ENCODE measurements around the gene CA12.
"Not testable (repeated sequence)": the region's sequence is repeated elsewhere in the genome, so short reads cannot be mapped to it uniquely, and the experiment has no call there.

CA12 gene

DNA sequence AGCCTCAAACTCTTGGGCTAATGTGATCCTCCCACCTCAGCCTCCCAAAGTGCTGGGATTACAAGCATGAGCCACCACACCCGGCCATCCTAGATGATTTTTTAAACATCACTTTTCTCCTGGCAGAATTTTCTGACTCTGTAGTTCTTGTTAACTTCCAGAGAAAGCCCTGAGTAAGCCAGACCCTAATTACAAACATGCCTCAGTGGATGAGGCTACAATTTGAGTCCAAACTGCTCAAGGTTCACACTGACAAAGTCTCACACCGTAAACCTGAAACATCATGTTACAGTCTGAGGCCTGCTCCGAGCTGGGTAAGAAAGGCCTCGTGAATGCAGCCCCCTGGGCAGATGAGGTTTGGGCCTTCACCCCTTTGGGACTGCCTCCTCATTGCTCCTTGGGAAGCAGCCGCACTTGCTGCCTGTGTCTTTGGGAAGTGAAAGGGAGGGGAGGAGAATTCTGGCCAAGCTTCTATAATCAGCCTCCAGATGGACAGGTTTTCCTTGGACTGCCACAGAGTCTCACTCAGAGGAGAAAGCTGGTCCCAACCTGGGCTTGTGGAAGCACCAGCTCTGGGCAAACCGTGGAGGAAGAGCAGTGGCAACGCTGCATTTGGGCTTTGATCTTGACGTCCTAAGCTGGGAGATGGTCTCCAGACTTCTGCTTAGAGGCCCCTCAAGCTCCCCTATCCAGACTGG, 46.0 kb downstream of the CA12 start:
- DNase-seq (ENCODE audit: low spot score), result no peak

DNA sequence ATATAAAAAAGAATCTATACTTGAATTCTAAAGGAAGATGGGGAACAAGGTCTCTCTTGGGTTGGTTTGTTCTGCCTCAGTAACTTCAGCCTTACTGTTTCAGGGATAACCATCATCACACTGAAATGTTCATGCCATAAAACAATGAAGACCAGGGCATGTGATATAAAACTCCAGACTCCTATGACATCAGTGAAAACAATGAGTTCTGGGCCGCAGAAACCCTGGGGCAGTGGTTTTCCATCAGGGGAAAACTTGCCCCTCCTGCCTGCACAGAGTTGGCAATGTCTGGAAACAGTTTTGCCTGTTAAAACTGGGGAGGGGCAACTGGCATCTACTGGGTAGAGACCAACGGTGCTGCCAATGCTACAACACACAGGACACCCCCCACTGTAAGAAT, 46.8 kb downstream of the CA12 start:
- no peak for DNase-seq (ENCODE audit: low spot score)

GRCh38 chr15:63332367-63333124, 49.1 kb downstream of the CA12 start:
- DNase-seq (ENCODE audit: low spot score), result no peak

- no peak for DNase-seq (ENCODE audit: low spot score)
Observed at GRCh38 chr15:63331456-63331855, 50.2 kb downstream of the CA12 start.

GRCh38 chr15:63330926-63331325, 50.7 kb downstream of the CA12 start:
- no peak for DNase-seq (ENCODE audit: low spot score)

GRCh38 chr15:63329567-63330350, 51.9 kb downstream of the CA12 start:
- no peak for DNase-seq (ENCODE audit: low spot score)

DNA sequence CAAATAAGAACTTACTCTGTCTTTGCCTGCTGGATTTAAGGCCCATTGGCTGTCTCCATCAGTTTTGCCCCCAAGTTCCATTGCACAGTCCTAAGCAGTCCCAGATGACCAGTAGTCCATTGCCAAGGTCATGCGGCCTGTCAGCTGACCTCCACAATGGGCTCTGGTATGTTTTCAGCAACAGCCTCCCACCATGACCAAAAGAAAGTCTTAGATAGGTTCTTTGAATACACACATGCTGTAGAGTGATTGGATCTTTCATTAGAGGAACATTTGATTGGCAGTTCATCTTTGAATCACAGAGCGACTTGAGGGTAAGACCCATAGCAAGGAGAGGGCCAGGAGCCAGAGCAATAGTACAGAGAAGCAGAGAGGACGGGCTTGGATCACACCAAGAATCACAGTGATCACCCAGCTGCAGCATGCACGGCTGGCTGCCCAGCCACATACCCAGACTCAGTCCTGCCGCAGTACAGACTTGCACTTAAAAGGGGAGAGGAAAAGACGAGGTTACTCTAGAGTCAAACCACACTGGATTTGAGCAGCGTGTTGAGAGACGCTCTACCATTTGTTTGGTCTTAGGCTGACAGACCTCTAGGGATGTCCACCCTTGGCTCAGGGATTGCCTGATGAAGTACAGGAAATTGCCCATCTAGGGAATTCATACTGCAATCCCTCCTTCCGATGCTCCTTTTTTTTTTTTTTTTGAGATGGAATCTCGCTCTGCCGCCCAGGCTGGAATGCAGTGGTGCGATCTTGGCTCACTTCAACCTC, 53.8 kb downstream of the CA12 start:
- DNase-seq (ENCODE audit: low spot score), result no peak

DNA sequence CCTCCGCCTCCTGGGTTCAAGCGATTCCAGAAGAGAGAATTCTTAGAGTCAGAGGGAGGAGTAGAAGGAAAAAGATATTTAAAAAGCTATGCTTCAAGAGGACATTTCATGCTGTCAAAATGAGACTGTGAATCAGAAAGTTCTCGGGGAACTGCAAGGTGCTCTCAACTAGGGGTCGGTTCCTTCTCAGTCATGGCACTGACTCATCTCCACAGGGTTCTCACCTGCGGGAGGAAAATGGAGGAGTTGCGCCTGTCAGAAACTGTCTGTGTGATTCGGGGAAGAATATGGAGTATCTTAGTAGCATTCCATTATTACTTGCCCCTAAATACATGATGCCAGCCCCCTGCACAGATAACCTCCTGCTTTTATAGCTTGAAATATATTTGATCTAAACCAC, 56.9 kb downstream of the CA12 start:
- DNase-seq (ENCODE audit: low spot score), result no peak

GRCh38 chr15:63323798-63324563, 57.7 kb downstream of the CA12 start:
- no peak for DNase-seq (ENCODE audit: low spot score)

- DNase-seq (ENCODE audit: low spot score), result no peak
Observed at GRCh38 chr15:63322541-63322940, 59.1 kb downstream of the CA12 start.

DNA sequence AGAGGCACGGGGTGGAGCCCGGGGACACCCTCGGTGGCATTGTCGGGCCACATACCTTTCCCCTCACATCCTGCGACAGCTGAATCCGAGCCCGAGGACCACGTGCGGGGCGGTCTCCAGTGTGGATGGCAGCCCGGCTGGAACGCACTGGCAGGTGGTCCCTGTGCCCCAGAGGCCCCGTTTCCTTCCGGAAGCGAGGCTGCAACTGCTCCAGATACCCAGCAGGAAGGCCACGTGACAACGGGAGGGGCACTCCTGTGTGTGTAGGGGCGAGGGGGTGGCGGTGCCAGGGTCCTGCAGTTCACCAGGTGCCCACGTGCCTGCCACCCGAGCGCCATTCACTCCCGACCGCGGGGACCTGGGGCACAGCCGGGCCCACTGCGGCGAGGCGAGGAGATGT, 60.2 kb downstream of the CA12 start:
- DNase-seq (ENCODE audit: low spot score), result no peak

GRCh38 chr15:63320981-63321380, 60.7 kb downstream of the CA12 start:
- DNase-seq (ENCODE audit: low spot score), result not testable (repeated sequence)

DNA sequence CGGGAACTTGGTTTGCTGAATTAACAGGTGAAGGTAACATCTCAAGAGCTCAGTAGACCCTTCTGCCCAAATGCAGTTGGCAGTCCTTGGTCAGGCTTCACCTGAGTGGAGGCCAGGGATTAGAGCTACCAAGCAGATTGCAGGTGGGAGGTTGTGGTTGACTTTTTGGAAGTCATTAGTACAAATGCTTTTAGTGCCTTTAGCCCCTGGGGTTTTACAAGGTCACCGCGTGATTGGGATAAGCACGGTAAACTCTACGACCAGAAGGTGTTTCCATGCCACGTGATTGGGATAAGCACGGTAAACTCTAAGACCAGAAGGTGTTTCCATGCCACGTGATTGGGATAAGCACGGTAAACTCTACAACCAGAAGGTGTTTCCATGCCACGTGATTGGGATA, 61.2 kb downstream of the CA12 start:
- not testable (repeated sequence) for DNase-seq (ENCODE audit: low spot score)

DNA sequence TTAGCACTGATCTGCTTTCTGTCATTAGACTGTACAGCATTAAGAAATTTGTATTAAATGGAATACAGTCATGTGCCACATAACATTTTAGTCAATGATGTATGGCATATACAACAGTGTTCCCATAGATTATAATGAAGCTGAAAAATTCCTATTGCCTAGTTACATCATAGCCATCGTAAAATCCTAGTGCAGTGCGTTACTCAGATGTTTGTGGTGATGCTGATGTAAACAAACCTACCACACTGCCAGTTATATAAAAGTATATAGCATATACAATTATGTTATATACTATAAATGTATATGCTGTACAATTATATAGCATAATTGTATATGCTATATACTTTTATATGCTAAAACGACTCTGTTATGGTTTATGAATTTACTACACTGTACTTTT, 62.6 kb downstream of the CA12 start:
- no peak for DNase-seq (ENCODE audit: low spot score)

DNA sequence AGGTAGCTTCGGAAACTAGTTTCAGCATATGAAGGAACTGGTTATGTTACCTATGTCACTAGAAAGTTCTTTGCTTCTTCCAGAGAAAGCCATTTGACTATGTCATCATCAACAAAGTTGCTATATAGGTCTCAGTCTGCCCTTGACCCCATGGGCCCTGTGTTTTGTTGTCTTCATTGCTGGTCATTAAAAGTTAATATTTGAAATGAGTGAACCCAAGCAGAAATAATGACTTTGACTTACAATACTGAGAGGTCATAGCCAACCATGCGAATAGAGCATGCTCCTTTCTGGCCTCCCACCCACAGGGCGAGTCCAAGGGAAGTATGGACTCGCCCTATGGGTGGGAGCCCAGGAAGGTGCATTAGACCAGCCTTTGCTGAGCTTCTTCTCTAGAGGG, 63.3 kb downstream of the CA12 start:
- DNase-seq (ENCODE audit: low spot score), result no peak

- DNase-seq (ENCODE audit: low spot score), result no peak
Observed at GRCh38 chr15:63314409-63314808, 67.2 kb downstream of the CA12 start.

DNA sequence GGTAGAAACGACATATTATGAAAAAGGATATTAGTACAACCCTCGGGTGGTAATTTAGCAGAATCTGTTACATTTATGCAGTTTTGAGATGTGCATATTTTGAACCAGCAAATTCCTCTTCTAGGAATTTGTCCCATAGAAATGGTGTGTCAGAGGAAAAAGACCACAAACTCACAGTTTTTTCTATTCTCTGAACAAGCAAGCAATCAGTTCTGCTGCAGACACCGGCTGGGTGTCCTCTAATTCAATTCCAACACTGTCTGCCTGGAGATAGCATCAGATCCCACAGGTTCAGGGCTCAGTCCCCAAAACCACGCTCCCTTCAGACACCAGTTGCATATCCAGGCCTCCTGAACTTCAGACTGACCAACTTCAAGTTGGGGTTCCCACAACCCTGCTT, 67.8 kb downstream of the CA12 start:
- no peak for DNase-seq (ENCODE audit: low spot score)

DNA sequence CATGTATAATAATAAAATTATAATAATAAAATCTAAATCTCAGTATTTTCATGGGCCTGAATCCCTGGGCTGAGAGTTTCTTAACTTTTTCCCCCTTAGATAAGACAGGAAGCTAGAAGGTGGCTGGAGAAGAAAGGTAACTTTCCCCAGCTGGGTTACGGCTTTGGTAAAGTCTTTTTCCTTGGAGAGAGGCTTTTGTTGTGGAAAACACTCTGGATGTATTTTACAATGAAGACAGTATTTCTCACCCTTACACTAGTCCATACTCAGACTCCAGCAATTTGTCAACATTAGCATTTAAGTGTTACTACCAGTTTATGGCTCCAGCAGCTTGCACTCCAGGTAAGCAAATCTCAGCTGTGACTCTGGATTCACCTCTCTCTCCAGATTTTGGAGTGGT, 69.4 kb downstream of the CA12 start:
- no peak for DNase-seq (ENCODE audit: low spot score)

DNA sequence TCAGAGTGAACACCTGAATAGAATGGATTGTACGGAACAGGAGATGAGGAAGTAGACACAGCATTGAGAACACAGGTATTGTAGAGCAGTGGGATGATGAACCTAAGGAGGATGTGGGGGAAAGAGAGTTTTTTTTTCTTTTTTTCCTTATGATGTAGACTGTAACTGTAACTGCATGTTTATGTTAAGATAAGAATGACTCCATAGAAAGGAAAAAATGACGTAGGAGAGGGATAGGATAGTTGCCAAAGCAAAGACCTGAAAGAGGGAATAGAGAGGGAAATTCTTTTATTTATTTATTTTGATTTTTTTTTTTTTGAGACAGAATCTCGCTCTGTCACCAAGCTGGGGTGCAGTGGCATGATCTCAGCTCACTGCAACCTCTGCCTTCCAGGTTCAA, 71.0 kb downstream of the CA12 start:
- no peak for DNase-seq (ENCODE audit: low spot score)

- DNase-seq (ENCODE audit: low spot score), result no peak
Observed at GRCh38 chr15:63308947-63309346, 72.7 kb downstream of the CA12 start.

DNA sequence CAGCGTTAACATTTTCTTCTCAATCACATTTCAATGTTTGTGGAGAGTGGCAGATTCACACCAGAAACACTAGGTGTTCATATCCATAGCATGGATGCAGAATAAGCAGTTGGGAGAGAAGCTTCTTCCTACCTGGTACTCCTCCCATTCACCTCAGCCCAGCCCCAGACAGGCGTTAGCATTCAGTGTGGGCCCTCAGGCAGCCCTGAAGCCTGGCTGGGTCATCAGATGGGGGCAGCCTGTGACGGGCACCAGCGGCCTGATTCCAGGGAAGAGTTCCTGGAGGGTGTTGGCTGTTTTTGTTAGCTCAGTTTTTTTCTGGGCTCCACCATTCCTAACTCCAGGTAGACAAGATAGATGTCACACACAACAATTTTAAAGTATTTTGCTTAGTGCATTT, 73.2 kb downstream of the CA12 start:
- DNase-seq (ENCODE audit: low spot score), result no peak
